GM06990 (cell line): ENCODE data around the gene NELFA.
"Not testable (repeated sequence)": the region's sequence is repeated elsewhere in the genome, so short reads cannot be mapped to it uniquely, and the experiment has no call there.

Experiments used
- DNase-seq: peaks from one replicate; pipeline ENCODE4 v3.0.0-alpha.2; 2011; ENCODE audit not compliant: insufficient read length; ENCODE audit errors: extremely low read depth
- H3K27me3 ChIP-seq: replicated peaks from 2 replicates; pipeline ENCODE4 v1.6.0; 2011; ENCODE audit warnings: low read length; ENCODE audit not compliant: control insufficient read depth, insufficient read depth
- H3K36me3 ChIP-seq: 2 replicates; pipeline ENCODE4 v1.5.1; 2011; ENCODE audit warnings: low read length; ENCODE audit not compliant: control insufficient read depth, insufficient read depth
- H3K4me3 ChIP-seq: replicated peaks from 2 replicates; pipeline ENCODE4 v1.5.1; 2011; ENCODE audit warnings: low read depth, mild to moderate bottlenecking, control low read depth, low read length
- TF ChIP-seq, protein P1 (sequence below): IDR thresholded peaks from 2 replicates; pipeline ENCODE4 v1.5.1; 2011; ENCODE audit warnings: low read length, control low read depth, mild to moderate bottlenecking, inconsistent platforms; ENCODE audit not compliant: insufficient read depth, poor library complexity, severe bottlenecking

NELFA gene

GRCh38 chr4:1998296-1998695 is 10.5 kb downstream of the NELFA start:
- no peak for DNase-seq
- H3K36me3 ChIP-seq = peaks cover 2% of the 10 kb centered on the region
- no peaks in the 10 kb centered on the region for H3K27me3 ChIP-seq
- TF ChIP-seq, protein P1, sequence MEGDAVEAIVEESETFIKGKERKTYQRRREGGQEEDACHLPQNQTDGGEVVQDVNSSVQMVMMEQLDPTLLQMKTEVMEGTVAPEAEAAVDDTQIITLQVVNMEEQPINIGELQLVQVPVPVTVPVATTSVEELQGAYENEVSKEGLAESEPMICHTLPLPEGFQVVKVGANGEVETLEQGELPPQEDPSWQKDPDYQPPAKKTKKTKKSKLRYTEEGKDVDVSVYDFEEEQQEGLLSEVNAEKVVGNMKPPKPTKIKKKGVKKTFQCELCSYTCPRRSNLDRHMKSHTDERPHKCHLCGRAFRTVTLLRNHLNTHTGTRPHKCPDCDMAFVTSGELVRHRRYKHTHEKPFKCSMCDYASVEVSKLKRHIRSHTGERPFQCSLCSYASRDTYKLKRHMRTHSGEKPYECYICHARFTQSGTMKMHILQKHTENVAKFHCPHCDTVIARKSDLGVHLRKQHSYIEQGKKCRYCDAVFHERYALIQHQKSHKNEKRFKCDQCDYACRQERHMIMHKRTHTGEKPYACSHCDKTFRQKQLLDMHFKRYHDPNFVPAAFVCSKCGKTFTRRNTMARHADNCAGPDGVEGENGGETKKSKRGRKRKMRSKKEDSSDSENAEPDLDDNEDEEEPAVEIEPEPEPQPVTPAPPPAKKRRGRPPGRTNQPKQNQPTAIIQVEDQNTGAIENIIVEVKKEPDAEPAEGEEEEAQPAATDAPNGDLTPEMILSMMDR = no peak
- H3K4me3 ChIP-seq = no peak overlapping the region

GRCh38 chr4:1997712-1998111 is 11.1 kb downstream of the NELFA start:
- DNase-seq = no peak
- Histone ChIP-seq H3K36me3 (peaks cover 2% of the 10 kb centered on the region), H3K27me3 (no peaks in the 10 kb centered on the region), H3K4me3 (no peak overlapping the region)
- TF ChIP-seq, protein P1 = no peak

DNA sequence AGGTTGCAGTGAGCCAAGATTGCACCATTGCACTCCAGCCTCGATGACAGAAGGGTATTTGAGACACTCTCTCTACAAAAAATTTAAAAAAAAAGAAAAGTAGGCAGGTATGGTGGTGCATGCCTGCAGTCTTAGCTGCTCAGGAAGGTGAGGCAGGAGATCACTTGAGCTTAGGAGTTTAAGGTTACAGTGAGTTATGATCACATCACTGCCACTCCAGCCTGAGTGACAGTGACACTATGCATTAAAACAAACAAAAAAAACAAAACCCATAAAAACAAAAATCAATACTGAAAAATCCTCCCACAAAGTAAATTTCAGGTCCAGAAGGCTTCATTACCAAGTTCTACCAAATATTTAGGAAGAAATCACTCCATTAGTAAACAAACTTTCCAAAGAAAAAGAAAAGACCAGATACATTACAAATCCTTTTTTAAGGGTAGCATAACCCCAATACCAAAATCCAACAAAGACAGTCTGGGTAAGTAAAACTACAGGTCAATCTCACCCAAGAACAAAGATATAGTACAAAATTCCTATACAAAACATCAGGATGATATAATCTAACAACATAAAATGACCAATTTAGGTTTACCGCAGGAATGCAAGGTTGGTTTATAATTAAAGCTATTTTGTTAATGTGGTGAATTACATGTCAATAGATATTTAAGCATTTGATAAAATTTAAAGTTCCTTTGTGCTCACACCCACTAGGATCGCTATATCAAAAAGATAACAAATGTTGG is 11.7 kb downstream of the NELFA start:
- no peak for DNase-seq
- no peaks in the 10 kb centered on the region for H3K27me3 ChIP-seq
- H3K36me3 ChIP-seq = peaks cover 2% of the 10 kb centered on the region
- TF ChIP-seq, protein P1 = no peak
- no peak overlapping the region for H3K4me3 ChIP-seq

DNA sequence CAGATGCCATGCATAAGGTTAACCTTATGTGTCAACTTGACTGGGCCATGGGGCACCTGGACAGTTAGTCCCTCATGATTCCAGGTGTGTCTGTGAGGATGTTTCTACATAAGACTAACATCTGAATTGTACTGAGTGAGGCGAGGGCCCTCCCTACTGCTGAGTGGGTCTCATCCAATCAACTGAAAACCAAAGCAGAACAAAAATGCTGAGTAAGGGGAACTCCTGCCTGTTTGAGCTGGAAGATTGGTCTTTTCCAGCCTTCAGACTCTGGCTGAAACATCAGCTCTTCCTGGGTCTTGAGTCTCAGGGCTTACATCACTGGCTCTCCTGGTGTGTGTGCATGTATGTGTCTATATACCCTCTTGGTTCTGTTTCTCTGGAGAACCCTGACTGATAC is 13.8 kb downstream of the NELFA start:
- Histone ChIP-seq H3K4me3 (no peak overlapping the region), H3K27me3 (no peaks in the 10 kb centered on the region), H3K36me3 (peaks cover 5% of the 10 kb centered on the region)
- TF ChIP-seq, protein P1 = no peak
- no peak for DNase-seq

- H3K4me3 ChIP-seq, H3K36me3 ChIP-seq, H3K27me3 ChIP-seq, DNase-seq: not testable (repeated sequence)
These were observed 14.9 kb downstream of the NELFA start for GRCh38 chr4:1993718-1994516.

- Histone ChIP-seq H3K36me3 (peaks cover 9% of the 10 kb centered on the region), H3K27me3 (no peaks in the 10 kb centered on the region), H3K4me3 (no peak overlapping the region)
- no peak for DNase-seq
- TF ChIP-seq, protein P1 = no peak
These were observed 15.6 kb downstream of the NELFA start for GRCh38 chr4:1993169-1993516.
